CD4-positive, alpha-beta T cell treated with Interleukin-10 for 1 hour (primary cell): Measurements from ENCODE around the gene TFIP11.
A peak's percentile ranks its signal among the peaks of the same experiment; 100 is the strongest.

Experiments
- DNase-seq: peaks from one replicate; pipeline ENCODE4 v3.0.0-alpha.2; 2020

The TFIP11 gene

DNA sequence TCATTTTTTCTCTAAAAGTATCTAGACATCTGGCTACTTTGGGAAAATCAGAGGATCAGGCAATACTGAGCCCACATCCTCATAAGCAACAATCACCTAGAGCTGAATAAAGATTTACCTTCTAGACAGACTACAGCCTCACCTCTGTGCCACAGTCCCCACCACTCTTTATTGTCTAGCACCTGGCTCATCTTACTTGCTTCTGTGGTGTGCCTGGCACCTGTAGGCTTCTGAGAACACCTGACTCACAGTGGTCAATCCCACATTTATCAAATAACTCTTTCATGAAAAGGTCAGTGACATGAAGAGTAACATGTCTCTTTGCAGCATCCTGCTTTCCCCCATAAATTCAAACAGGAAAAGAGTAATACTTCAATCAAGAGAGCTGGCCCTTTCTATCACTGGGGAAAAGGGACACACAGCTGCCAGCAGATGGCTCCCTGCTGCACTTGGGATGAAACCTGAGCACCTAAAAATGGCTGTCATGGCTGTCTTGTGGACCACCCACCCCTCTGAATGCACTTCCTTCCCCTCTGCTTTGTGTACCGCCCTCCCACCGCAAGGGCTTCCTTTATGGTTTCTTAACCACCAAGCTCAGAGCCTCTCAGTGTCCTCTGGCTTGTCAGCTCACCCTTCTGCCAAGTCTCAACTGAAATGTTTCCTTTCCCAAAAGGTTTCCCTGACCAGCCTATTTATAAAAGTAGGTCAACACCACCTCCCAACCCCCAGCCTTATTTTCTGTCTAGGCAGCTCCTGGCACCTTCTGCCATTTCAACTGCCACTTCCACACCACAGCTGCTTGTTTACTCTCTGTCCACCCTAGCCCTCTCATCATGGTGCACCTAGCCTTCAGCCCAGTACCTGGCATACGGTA is 9.3 kb downstream of the TFIP11 start:
- DNase-seq = peak; percentile 80

DNA sequence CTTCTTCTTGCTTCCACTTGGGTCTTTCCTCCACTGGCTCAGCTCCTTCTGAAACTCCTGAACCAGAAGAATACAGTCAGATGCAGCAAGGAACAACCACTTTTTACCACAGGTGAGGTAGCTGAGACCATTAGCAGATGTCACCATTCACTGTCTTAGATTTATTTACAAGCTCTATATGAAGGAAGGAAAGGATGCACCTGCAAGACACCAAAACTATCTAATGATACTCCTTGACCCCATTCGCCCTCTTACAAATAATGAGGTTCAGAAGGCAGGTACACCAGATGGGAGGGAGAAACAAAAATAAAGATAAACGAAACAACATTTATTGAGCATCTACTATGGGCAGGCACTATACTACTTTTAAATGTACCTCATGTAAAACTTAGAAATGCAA is 10.3 kb downstream of the TFIP11 start:
- no peak for DNase-seq

DNA sequence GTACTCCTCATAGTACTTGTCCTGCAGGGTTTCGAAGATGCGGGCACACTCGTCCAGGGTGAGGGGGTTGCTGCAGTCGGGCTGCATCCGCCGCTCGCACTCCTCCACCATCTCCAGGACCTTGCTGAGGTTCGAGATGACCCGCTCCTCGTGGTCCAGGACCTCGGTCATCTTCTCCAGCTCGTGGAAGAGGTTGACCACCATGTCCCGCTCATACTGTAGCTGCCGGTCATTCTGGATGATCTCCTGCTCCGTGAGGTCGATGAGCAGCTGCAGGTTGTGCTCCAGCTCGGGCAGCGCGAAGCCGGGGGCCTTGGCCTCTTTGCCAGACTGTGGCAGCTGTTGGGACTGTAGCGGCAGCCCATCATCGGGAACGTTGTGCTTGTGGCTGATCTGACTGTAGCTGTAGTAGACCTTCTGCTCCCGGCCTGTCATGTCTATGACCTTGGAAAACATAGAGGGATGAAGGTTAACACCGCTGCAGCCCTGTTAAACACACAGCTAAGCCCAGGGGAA is 13.0 kb downstream of the TFIP11 start:
- DNase-seq = no peak

DNA sequence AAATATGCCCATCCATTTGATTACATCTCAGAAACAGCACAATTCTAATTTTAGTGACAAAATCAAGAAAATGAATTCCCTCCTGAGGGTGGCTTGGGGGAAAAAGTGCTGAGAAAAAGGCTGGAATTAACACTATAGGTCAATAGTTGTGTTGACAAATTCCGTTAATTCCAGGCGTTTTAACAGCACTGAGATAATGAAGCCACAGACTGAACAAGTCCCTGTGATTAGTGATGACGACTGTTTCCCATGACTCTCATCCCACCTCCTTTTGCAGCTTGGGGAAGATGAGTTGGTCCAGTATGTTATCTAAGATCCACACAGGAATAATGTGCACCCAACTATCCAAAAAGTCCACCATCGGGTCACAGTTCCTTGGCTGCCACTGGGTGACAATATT is 15.8 kb downstream of the TFIP11 start:
- DNase-seq = no peak

DNA sequence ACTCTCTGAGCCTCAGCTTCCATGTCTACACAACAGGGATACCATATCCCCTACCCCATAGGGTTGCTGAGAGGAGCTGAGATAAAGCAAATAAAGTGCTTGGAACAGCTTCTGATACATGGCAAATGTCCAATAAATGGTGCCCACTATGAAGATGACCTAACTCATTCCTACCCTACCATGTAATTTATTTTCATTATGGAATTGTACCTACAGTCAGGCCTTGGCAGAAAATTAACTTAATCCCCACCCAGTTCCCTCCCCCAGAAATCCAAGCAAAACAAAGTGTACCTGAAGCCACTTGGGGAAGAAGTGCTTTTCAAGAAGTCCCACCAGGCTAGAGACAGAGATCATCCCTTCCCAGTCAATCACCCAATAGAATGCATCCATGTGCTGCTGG is 17.8 kb downstream of the TFIP11 start:
- no peak for DNase-seq

DNA sequence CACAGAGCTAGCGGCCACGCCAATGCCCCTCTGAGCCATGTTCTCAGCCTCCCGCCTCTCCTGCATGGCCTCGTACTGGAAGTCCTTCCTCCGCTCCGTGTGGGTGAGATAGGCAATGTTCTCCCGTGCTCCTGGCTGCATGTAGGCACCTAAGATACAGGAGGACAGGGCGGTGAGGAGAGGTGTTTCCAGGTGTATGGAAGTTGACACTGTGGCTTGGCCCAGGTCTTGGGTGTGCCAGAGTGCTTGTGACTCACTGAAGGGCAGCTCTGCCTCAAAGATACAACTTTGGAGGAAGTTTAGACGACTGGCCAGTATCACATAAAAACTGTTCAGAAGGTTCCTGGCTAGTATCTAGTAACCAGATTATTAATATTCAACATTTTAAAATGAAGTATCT is 20.1 kb downstream of the TFIP11 start:
- no peak for DNase-seq

DNA sequence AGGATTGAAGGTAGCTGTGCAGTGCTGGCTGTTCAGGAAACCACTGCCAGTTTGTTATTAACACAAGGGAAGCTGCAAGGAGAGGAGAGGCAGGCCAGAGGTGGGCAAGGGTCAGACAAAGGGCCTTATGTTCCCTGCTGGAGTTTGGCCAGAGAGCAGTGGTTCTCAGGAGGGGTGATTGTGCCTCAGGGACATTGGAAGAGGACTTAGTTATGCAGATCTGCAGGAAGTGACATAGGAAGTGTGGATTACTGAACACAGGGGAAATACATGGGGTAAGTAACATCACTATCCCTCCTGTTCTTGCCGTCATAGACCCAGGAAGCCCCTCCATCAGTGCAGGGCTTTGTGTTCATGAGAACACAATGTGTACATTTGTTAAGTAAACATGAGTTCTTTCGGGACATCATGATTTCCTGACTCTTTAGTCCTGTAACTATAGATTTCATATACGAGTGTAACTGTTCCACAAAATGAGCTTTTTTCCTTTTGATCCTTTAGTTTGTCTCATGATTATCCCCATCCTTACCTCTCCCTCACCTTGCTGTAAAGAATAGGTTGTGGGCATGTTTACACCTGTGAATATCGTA is 22.7 kb downstream of the TFIP11 start:
- no peak for DNase-seq

DNA sequence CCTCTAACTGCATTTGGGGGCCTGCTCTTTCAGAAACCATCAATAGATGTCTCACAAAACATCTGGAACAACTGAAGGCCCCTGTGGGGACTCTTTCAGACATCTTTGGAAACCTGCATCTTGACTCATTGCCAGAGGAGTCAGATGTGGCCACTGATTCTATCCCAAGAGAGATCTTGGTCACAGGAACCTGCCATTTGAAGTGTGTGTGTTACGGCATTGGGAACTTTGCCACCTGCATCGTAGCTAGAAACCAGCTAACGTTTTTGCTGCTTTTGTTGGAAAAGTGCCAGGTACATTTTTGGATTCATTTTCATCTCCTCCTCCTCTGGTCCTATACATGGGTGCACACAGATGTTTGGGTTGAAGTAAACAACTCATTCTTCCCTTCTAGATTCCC is 24.3 kb downstream of the TFIP11 start:
- DNase-seq = no peak

DNA sequence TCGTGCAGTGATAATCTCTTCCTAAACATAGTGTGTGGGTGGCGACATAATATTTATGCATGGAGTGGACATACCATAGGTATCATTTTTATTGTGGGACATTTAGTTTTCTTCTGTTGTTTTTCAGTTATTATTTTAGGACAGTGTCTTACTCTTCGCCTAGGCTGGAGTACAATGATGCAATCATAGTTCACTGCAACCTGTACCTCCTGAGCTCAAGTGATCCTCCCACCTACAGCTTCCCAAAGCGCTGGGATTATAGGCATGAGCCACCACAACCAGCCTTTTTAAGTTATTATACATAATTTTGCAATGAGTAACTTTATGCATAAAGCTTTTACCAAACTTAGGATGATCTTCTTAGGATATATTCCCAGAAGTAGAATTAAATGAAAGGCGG is 25.9 kb downstream of the TFIP11 start:
- no peak for DNase-seq

DNA sequence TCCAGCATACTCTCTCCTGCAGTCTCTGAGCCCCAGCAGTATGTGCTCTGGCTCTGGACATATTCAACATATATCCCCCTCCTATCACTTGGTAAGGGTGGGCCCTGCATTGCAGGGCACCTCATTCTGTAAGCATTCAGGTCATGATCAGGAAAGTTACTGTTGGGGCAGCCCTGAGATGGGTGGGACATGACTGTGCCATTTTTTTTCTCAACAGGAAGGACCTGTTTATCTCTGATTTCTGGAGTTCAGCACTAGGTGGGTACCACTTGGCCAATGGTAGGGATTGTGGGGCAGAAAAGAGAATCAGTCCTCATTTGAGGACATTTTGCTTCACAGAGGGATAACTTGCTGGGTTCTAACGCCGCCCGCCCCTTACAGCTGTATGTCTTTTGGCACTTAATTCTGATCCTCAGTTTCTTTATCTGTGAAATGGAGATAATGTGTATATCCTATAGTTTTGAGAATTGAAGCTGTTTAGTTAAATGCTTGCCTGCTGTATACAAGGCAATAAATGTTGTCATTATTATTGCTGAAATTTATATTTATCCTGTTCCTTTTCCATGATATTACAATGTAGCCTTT is 26.4 kb downstream of the TFIP11 start:
- DNase-seq = no peak

DNA sequence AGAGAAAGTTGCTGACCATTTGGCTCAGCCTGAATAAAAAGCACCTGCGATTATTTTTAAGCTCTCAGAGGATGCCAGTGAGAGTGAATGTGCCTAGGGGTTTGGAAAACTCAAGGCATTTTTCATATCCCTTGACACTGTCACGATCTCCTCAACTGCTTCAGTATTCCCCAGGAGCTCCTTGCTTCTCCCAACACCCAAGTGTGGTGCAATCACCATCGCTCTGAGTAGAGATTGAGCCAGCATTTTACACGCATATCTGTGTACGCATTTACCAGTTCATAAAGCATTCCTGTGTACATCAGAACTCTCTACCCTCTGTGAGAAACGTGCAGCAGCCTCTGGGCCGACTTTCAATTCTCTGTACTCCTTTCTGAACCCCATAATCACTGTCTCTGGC is 27.3 kb downstream of the TFIP11 start:
- DNase-seq = no peak

DNA sequence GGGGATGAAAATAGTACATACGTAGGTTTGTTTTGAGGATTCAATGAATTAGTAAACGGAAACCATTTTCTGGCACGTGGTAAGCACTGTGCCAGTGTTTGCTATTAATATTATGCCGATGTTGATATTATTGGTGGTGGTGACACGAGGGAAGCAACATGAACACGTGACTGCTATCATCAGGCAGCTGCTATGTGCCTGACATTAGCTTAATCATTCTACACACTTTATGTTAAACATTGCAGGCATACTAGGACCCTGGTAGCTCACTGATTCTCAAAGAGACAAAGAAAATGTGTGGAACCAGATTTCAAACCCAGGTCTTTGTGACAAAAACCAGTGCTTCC is 27.9 kb downstream of the TFIP11 start:
- peak; percentile 53 for DNase-seq

DNA sequence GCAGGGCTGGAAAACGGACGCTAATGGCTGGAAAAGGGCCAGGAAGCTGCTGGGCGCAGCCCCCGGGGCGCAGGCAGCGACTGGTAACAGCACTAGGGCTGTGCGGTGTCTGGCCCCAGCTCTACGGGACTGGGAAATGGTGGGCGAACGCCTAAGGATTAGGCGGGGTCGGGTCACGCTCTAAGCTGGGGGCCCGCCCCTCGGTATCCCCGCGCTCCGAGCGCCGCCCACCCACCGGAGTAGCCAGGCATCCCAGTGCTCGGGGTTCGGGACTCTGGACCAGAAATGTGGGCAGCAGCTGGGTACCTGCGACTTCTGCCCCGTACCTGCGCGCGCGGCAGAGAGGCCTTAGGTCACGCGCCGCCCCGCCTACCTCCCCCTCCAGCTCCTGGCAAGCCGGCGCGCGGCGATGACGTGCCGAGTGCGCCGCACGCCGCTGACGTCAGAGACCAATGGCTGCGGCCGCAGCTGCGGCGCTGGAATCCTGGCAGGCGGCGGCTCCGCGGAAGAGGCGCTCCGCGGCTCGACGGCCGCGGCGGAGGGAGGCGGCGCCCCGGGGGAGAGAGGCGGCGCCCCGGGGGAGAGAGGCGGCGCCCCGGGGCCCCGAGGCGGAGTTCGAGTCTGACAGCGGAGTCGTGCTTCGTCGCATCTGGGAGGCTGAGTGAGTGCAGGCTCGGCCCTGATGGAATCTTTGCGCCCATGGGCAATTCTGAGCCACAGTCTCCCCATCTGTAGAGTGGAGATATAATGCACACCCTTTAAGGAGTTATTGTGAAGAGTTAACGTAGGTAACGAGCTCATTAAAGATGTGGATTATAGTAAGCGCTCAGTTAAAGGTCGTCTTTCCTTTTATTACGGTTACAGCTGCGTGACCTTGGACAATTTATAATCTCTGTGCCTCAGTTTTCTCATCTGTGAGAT is 28.6 kb downstream of the TFIP11 start, which contains the start of the genes HPS4 and SRRD:
Gene HPS4 (minus strand): TSS at position 345 of the 921 bp plus-strand sequence. CDS start 2,021 bp downstream, outside the sequence.
Gene SRRD (plus strand): TSS at position 439 of the 921 bp plus-strand sequence. CDS start 14 bp downstream, at position 453.
- peak; percentile 95 for DNase-seq

DNA sequence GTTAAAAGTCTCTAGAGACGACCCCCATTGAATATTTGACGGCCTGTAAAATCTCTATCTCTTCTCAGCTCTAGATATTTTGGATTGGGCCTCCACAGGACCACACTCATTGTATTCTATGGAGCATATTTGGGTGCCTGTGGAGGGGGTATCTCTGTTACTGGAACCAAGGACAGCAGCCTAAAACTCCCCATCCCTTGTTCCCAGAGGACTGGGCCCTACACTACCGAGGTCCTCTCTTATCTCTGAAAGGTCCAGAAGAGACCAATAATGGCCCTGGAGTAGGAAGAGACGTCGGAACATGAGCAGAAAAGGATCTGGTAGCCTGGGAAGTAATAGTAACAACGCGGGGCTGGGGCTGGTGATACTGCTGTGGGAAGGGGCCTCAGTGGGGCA is 29.2 kb downstream of the TFIP11 start:
- no peak for DNase-seq

DNA sequence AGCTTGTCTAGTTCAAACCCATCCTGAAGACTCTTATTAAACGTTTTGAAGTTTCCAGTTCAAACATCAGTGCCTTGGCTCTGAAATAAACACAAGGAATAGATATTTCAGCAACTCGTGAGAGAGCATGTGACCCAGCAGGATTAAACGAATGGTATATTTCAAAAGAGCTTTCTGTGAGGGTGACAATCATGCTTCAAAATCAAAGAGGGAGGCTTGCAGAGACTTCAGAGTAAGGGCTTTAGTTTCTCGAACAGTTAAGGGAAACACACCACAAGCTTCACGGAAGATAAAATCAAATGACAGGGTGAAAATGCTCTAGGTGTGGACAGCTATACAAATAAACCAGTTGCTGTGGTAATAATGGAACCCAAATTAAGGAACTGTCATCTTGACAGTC is 30.1 kb downstream of the TFIP11 start:
- DNase-seq = no peak

DNA sequence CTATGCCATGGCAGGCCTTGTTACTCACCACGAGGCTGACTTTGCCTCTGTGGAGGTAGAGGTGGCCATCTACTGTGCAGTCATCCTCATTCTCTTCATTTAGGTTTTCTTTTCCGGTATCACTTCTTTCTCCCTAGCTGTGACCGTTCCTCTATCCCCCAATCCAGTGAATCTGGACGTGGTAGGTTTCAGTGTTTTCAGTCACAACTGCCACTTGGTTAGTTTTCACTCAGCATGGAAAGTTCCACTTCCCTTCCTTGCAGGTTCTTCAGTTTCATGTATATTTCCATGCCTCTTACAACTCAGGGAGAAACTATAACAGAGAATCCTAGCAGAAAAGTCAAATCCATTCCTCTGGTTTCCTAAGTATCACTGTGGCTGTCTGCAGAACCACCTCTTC is 30.6 kb downstream of the TFIP11 start:
- DNase-seq = no peak

DNA sequence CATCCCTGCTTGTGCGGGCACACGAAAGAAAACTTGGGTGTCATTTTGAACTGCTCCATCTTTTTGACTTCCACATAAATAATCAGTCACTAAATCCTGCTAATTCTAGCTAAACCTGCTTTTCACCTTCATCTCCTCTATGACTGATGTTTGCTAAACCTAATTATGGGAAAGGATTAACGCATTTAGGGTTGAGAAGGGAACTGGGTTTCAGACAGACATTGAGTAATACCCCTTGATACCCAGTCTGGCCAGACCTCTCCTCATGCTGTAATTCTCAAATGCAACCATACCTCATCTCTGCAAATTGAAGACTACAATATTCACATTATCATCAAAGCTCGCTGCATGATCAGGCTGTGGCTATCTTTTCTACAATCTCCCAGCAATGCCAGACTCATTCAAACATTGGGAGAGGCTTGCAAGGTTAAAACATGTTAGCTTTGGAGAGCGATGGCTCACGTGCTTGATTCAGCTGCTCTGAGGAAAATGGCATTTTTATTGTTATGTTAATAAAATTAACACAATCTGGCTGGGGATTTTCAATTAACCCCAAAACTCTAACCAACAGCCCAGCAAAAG is 31.1 kb downstream of the TFIP11 start:
- no peak for DNase-seq

DNA sequence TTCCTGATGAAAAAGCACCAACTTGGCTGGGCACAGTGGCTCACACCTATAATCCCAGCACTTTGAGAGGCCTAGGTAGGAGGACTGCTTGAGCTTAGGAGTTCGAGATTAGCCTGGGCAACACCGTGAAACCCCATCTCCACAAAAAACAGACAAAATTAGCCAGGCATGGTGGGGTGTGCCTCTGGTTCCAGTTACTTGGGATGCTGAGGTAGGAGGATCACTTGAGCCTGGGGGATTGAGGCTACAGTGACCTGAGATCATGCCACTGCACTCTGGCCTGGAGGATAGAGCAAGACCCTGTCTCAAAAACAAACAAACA is 31.7 kb downstream of the TFIP11 start:
- no peak for DNase-seq

DNA sequence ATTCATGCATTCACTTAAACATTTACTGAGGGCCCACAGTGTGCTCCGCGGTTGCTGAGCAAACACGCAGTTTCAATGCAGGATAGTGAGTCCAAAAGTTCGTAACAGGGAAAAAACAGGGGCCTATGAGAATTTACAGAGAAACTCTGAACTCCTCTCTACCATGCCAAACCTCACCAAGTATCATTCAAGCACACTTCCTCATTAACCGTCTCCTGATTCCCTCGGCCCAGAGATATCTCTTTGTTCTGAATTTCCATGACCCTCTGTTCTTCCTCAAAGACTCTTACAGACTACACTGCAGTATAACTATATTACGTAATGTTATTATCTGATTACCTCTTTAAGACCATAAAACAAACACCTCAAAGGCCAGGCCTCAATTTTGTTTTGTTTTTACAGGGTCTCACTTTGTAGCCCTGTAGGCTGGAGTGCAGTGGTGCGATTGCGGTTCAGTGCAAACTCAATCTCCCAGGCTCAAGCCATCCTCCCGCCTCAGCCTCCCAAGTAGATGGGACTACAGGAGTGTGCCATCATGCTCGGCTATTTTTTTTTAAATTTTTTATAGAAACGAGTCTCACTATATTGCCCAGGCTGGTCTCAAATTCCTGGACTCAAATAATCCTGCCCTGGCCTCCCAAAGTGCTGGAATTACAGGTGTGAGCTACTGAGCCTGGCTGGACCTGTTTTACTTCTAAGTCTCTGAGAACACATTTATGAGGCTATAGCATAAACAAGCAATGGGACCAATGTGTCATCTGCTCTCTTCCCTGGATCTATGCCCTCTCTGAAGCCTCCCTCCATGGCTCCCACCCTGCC is 32.3 kb downstream of the TFIP11 start:
- no peak for DNase-seq

DNA sequence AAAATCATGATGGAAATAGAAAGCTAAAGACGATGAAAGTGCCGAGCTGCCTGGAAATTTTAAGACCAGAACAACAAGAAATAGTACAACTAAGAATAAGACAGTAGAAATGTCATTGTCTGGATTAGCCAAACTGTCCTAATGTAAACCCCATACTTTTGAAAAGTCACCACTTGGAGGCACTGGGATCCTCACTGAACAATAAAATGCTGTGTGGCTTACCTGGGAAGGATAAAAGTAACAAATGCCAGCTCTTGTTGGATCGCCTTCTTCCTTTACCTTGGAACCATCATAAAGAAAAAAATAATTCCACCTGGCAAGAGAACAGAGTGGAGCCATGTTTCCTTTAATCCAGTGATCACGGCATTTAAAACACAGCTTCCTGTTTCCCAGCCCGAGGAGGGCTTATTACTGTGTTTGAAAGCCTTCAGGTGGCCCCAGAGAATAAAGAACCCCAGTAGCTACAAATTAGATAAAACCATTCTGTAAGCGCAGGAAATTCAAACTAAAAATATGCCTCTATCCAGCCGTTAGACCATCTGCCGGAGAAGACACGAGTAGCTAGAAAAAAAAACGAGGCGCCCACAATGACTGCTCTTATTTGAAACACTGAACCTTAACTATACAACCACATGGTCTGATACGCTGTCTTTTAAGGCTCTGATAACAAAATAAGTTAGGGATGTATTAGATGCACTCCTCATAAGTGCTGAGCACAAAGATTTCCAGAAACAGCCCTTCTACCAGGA is 33.1 kb downstream of the TFIP11 start:
- DNase-seq = peak; percentile 5

DNA sequence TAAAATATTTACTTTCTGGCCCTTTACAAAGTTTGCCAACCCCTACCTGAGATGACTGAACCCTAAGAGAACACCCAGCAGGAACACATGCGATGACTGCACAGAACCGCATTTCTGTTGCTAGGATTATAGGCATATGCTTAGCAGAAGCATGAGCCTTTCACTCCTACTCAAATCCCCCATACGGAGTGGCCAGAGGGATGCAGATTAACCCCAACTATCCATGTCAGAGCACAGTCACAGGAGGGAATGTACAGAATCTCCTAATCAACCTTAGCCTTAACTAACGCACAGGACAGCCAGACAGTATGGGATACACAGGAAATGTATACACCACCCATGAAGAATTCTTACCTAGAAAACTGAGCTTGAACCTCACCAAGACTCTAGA is 34.9 kb downstream of the TFIP11 start:
- DNase-seq = no peak
